GM15510 (cell line): Measurements from ENCODE around the gene KLHL30.

ENCODE experiments used
- POLR2A ChIP-seq: IDR thresholded peaks from 3 replicates; pipeline ENCODE4 v1.6.1; 2011; ENCODE audit warnings: borderline replicate concordance; ENCODE audit not compliant: insufficient read length; ENCODE audit errors: extremely low read depth

Gene KLHL30

GRCh38 chr2:238163481-238164198 lies 25.2 kb downstream of the KLHL30 start:
- TF ChIP-seq POLR2A = no peak

GRCh38 chr2:238164906-238165287 lies 26.4 kb downstream of the KLHL30 start:
- no peak for TF ChIP-seq POLR2A

GRCh38 chr2:238165288-238165921 lies 26.9 kb downstream of the KLHL30 start:
- TF ChIP-seq POLR2A = no peak

GRCh38 chr2:238166391-238167343 lies 28.2 kb downstream of the KLHL30 start:
- no peak for TF ChIP-seq POLR2A

DNA sequence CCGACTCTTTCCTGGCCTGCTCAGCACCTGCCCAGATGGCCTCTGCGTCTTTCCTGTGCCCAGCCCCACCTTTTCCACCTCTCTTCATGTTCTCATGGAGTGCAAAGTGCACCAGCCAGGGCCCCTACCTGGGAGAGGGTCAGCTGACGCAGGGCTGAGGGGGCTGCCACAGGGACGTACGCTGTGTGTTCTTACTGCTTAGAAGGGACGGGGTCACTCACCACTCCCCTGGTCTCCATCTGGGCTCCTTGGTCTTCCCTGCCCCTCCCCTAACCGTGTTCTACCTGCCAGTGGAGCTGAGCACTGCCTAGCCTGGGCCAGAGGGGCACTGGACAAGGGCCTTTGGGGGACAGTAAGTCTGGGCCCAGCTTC lies 28.9 kb downstream of the KLHL30 start:
- no peak for TF ChIP-seq POLR2A

- no peak for TF ChIP-seq POLR2A
Observed at GRCh38 chr2:238167761-238168160, 29.3 kb downstream of the KLHL30 start.

GRCh38 chr2:238168196-238169047 lies 30.0 kb downstream of the KLHL30 start:
- TF ChIP-seq POLR2A = no peak

DNA sequence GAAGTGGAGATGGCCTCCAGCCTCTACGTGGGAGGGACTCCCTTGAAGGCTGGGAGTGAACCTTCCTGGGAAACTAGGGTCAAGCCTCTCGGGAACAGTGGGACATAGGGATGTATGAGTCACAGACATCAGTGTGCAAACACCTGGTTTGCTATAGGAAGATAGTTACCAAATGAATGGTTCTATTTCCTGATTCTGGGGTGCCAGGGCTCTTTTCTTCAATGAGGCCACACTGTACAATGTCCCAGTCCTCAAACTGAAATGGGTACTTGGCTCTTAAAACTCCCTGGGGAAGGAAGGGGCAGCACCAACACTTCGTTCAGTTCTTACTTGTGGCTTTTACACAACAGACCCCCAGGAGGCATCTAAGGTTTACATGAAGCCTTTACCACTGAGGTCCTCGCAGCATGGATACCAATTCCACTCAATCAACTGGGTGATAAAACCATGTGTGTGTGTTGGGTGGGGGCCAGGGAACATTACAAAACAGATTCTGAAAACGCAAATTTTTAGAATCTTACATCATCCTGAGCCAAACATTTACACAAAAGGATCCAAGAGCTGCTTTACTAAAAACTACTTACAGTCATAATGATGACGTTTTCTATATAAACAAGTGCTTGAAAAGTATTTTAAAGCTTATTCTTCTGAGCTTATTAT lies 30.7 kb downstream of the KLHL30 start:
- TF ChIP-seq POLR2A = no peak

- no peak for TF ChIP-seq POLR2A
Observed at GRCh38 chr2:238169708-238170251, 31.3 kb downstream of the KLHL30 start.

DNA sequence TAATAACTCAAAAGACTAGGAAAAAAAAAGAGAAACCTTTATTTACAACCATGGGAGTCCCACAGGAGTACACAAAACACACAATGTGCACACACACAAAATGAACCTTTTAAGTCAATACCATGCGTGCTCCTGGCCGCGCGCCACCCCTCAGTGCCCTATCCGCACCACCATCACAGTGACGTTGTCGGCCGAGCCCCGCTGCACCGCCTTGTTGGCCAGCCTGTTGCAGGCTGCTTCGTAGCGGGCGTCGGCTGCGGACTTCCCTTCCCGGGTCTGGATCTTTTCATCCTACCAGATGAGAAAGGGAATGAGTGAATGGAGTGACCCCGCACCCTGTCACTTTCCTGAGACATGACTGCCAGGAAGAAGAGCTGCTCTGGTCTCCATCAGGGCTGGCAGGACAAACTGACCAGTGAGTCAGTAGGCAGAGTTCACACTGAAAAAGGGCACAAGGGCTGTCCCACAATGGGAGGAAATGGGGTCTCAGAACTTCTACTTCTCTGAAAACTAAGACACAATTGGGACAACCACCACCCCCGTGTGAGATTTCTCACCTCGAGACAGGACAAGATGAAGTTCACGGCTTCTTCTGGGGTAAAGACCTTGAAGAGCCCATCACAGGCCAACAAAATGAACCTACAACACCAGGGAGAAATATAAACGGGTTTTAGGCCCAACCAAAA lies 32.1 kb downstream of the KLHL30 start:
- TF ChIP-seq POLR2A = no peak

GRCh38 chr2:238171575-238172187 lies 33.2 kb downstream of the KLHL30 start:
- no peak for TF ChIP-seq POLR2A

DNA sequence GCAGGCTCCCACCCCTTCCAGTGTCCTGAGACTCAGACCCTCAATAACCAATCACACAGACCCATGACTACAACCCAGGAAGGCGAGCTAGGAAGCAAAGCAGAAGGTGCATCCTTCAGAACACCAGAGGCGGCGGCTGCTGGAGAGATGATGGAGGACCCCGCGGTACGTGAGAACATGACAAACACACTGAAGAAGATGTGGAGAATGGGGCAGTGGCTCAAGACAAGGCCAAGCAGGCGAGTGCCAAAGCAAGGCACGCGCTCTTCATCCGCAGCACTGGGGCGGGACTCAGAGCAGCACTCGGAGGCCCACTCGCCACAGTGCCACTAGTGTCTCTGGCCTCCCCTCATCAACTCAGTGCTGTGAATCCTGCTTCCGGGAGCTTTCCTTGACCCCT lies 34.0 kb downstream of the KLHL30 start:
- TF ChIP-seq POLR2A = no peak

- TF ChIP-seq POLR2A = no peak
Observed at GRCh38 chr2:238173692-238174091, 35.2 kb downstream of the KLHL30 start.
